GM18519 (cell line): ENCODE results near the gene FRK.
"Not testable (repeated sequence)": the region's sequence is repeated elsewhere in the genome, so short reads cannot be mapped to it uniquely, and the experiment has no call there.

Experiments
- ATAC-seq: cut with Tn5 transposase; IDR thresholded peaks from one replicate; pipeline ENCODE4 v1.9.1; 2021; ENCODE audit warnings: mild to moderate bottlenecking, moderate library complexity; ENCODE audit not compliant: unreplicated experiment, low FRiP score

Gene FRK

GRCh38 chr6:116060572-116061283, at the start of gene FRK:
Gene FRK (minus strand): TSS chr6:116060891. CDS start chr6:116060311, 580 bp downstream.
- no peak for ATAC-seq

- no peak for ATAC-seq
These were observed 48.1 kb upstream of the FRK start for GRCh38 chr6:116108836-116109235.

- no peak for ATAC-seq
These were observed 45.5 kb upstream of the FRK start for GRCh38 chr6:116106146-116106545.

- ATAC-seq, result no peak
These were observed 44.6 kb upstream of the FRK start for GRCh38 chr6:116105247-116105646.

- ATAC-seq, result no peak
These were observed 43.9 kb upstream of the FRK start for GRCh38 chr6:116104636-116105035.

GRCh38 chr6:116102873-116103272, 42.2 kb upstream of the FRK start:
- no peak for ATAC-seq

- no peak for ATAC-seq
These were observed 41.1 kb upstream of the FRK start for GRCh38 chr6:116101790-116102189.

- ATAC-seq, result no peak
These were observed 40.6 kb upstream of the FRK start for GRCh38 chr6:116101302-116101718.

GRCh38 chr6:116100419-116101301, 40.0 kb upstream of the FRK start, which contains the start of gene NT5DC1:
Gene NT5DC1 (plus strand): TSS chr6:116100853. CDS start chr6:116100931, 78 bp downstream.
- ATAC-seq, result peak; percentile 75

- ATAC-seq, result no peak
These were observed 38.3 kb upstream of the FRK start for GRCh38 chr6:116099036-116099435.

- ATAC-seq, result no peak
These were observed 36.5 kb upstream of the FRK start for GRCh38 chr6:116096979-116097816.

GRCh38 chr6:116096048-116096759, 35.5 kb upstream of the FRK start:
- ATAC-seq, result not testable (repeated sequence)

- no peak for ATAC-seq
These were observed 33.4 kb upstream of the FRK start for GRCh38 chr6:116094041-116094440.

GRCh38 chr6:116090251-116090650, 29.6 kb upstream of the FRK start:
- peak; percentile 78 for ATAC-seq

- no peak for ATAC-seq
These were observed 28.3 kb upstream of the FRK start for GRCh38 chr6:116088946-116089345.

GRCh38 chr6:116087437-116088027, 26.8 kb upstream of the FRK start:
- peak; percentile 93 for ATAC-seq

- no peak for ATAC-seq
These were observed 23.6 kb upstream of the FRK start for GRCh38 chr6:116084284-116084683.

- ATAC-seq, result no peak
These were observed 22.4 kb upstream of the FRK start for GRCh38 chr6:116083052-116083451.

- ATAC-seq, result no peak
These were observed 18.3 kb upstream of the FRK start for GRCh38 chr6:116078945-116079344.

- no peak for ATAC-seq
These were observed 17.8 kb upstream of the FRK start for GRCh38 chr6:116078522-116078921.
